ENCODE data around the gene TSPAN4.

GRCh38 chr11:900545-900944 is 57.9 kb downstream of the TSPAN4 start:
- TF ChIP-seq POLR2A (IDR thresholded peaks at IDR 0.05; ENCODE audit: insufficient read depth in 1 of 2, low read depth in 2 of 2, low read length in 2 of 2), result no peak
- TF ChIP-seq, protein P1, sequence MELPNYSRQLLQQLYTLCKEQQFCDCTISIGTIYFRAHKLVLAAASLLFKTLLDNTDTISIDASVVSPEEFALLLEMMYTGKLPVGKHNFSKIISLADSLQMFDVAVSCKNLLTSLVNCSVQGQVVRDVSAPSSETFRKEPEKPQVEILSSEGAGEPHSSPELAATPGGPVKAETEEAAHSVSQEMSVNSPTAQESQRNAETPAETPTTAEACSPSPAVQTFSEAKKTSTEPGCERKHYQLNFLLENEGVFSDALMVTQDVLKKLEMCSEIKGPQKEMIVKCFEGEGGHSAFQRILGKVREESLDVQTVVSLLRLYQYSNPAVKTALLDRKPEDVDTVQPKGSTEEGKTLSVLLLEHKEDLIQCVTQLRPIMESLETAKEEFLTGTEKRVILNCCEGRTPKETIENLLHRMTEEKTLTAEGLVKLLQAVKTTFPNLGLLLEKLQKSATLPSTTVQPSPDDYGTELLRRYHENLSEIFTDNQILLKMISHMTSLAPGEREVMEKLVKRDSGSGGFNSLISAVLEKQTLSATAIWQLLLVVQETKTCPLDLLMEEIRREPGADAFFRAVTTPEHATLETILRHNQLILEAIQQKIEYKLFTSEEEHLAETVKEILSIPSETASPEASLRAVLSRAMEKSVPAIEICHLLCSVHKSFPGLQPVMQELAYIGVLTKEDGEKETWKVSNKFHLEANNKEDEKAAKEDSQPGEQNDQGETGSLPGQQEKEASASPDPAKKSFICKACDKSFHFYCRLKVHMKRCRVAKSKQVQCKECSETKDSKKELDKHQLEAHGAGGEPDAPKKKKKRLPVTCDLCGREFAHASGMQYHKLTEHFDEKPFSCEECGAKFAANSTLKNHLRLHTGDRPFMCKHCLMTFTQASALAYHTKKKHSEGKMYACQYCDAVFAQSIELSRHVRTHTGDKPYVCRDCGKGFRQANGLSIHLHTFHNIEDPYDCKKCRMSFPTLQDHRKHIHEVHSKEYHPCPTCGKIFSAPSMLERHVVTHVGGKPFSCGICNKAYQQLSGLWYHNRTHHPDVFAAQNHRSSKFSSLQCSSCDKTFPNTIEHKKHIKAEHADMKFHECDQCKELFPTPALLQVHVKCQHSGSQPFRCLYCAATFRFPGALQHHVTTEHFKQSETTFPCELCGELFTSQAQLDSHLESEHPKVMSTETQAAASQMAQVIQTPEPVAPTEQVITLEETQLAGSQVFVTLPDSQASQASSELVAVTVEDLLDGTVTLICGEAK (IDR thresholded peaks at IDR 0.05), result no peak
- TF ChIP-seq, protein P1 (CRISPR knock-in tag; IDR thresholded peaks at IDR 0.05), result no peak
